ENCODE measurements around the gene SPHK1.

DNA sequence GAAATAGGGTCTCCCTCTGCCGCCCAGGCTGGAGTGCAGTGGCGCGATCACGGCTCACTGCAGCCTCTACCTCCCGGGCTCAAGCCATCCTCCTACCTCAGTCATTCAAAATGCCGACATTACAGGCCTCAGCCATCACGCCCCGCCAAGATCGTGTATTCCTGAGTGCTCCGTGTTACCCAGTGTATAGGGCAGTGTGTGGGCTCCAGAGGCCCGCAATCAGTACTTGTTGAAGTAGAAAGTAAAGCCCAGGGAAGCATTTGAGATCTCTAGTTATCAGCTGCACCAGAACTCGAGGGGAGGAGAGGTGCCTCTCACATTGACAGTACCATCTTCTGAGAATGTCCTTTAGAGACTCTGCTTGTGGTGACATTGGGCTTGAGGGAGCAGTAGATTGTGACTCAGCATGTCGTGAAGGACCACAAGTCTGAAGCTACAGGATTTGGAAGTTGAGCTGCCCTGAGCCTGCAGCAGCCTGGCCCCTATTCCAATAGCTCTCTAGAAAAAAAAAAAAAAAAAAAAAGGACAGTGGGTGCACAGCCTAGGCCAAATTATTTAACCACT, 29.6 kb upstream of the SPHK1 start:
- TF ChIP-seq POLR2A (IDR thresholded peaks at IDR 0.05; ENCODE audit: low read length) (no peak), GATA1 (IDR thresholded peaks at IDR 0.05; ENCODE audit: low read depth, low read length) (no peak)
